Sigmoid colon (tissue), 4 donors: Measurements from ENCODE around the gene PLVAP.

ENCODE experiments used
- CTCF ChIP-seq, 4 experiments: fragments of 450-650 bp in 3 of 4; fragments of 200-600 bp in 1 of 4; IDR thresholded peaks; one replicate each; pipeline ENCODE4 v1.5.1; 2016 to 2019; ENCODE audit warnings: antibody characterized with exemption in 4 of 4, mild to moderate bottlenecking in 3 of 4, moderate library complexity in 2 of 4
- EP300 ChIP-seq, 4 donors: sonication (generic); formaldehyde crosslinking; IDR thresholded peaks; one replicate each; pipeline ENCODE4 v1.6.1; 2017; ENCODE audit warnings: antibody characterized with exemption in 4 of 4
- POLR2A ChIP-seq, 2 donors: fragments of 450-650 bp; IDR thresholded peaks; one replicate each; pipeline ENCODE4 v1.6.1; 2016; ENCODE audit warnings: antibody characterized with exemption in 2 of 2, mild to moderate bottlenecking in 2 of 2, moderate library complexity in 2 of 2
- POLR2AphosphoS5 ChIP-seq, 4 donors: sonication (generic); formaldehyde crosslinking; IDR thresholded peaks; one replicate each; pipeline ENCODE4 v1.6.1; 2017; ENCODE audit warnings: antibody characterized with exemption in 4 of 4

DNA sequence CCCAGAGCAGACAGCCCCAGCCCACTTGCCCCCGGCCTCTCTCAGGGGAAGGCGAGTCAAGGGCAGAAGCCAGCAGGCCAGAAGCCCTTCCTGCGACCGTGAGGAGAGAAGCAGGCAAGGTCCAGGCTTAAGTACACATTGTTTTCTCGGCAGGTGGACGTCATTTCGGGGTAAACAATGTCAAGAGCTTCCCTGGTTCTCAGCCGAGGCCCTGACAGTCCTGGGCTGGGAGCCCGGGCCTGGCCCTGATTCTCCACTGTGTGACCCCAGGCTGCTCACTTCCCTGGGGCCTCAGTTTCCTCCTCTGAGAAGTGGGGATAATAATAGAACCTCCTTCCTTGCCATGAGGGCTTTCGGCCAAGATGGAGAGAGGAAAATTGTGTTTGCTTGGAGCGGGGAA is 19.4 kb downstream of the PLVAP start:
- no peak for TF ChIP-seq POLR2A (IDR thresholded peaks at IDR 0.05)
- TF ChIP-seq CTCF (IDR thresholded peaks at IDR 0.05): no peak
- TF ChIP-seq POLR2AphosphoS5 (IDR thresholded peaks at IDR 0.05): peak in 1 of 4 donors; percentile 23
- TF ChIP-seq EP300 (IDR thresholded peaks at IDR 0.05): no peak
